Choroid plexus epithelial cell (primary cell): ENCODE results near the gene PDHB.

Experiments
- DNase-seq: peaks from one replicate; pipeline ENCODE4 v3.0.0-alpha.2; 2010; ENCODE audit warnings: low read depth
- H3K4me3 ChIP-seq: 2 replicates; pipeline ENCODE4 v1.5.1; 2011; ENCODE audit warnings: low read depth, mild to moderate bottlenecking, control low read depth, low read length, moderate library complexity
- TF ChIP-seq, protein P1 (sequence below): conservative IDR thresholded peaks from 2 replicates; pipeline ENCODE4 v1.5.1; 2011; ENCODE audit warnings: low read depth, mild to moderate bottlenecking, control low read depth, inconsistent platforms, low read length, moderate library complexity

PDHB gene

GRCh38 chr3:58414538-58415197, 19.0 kb downstream of the PDHB start:
- H3K4me3 ChIP-seq: no peak overlapping the region
- TF ChIP-seq, protein P1, sequence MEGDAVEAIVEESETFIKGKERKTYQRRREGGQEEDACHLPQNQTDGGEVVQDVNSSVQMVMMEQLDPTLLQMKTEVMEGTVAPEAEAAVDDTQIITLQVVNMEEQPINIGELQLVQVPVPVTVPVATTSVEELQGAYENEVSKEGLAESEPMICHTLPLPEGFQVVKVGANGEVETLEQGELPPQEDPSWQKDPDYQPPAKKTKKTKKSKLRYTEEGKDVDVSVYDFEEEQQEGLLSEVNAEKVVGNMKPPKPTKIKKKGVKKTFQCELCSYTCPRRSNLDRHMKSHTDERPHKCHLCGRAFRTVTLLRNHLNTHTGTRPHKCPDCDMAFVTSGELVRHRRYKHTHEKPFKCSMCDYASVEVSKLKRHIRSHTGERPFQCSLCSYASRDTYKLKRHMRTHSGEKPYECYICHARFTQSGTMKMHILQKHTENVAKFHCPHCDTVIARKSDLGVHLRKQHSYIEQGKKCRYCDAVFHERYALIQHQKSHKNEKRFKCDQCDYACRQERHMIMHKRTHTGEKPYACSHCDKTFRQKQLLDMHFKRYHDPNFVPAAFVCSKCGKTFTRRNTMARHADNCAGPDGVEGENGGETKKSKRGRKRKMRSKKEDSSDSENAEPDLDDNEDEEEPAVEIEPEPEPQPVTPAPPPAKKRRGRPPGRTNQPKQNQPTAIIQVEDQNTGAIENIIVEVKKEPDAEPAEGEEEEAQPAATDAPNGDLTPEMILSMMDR: peak; percentile 80
- DNase-seq: peak; percentile 80

GRCh38 chr3:58411851-58412830, 21.5 kb downstream of the PDHB start:
- TF ChIP-seq, protein P1: no peak
- no peak overlapping the region for H3K4me3 ChIP-seq
- no peak for DNase-seq

- DNase-seq: no peak
- H3K4me3 ChIP-seq: no peak overlapping the region
- TF ChIP-seq, protein P1: no peak
These were observed 22.6 kb downstream of the PDHB start for GRCh38 chr3:58411036-58411435.

DNA sequence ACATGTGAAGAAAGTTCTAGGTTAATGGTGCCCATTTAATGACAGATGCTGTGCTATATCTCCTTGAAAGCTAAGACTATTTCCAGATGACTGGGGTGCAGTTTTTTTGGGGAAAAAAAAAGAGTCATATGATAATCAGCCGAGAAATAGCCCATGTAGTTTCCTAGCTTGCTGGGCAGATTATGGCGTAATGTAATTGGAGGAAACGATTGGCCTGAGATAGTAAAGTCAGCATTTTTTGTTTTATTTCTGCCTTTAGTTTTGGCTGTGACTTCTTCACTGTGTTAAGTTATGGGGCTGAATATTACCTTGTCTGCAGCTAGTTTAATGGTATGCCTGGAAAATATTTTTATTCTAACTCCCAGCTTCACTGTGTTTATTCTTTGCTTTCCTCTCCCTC, 24.0 kb downstream of the PDHB start:
- DNase-seq: no peak
- H3K4me3 ChIP-seq: no peak overlapping the region
- TF ChIP-seq, protein P1: no peak

- no peak for DNase-seq
- TF ChIP-seq, protein P1: no peak
- H3K4me3 ChIP-seq: no peak overlapping the region
These were observed 24.7 kb downstream of the PDHB start for GRCh38 chr3:58408906-58409305.

- TF ChIP-seq, protein P1: no peak
- DNase-seq: peak; percentile 69
- H3K4me3 ChIP-seq: no peak overlapping the region
These were observed 29.2 kb downstream of the PDHB start for GRCh38 chr3:58404396-58404795.
